Activated B cell treated with CpG ODN at 0.5 μM for 24 hours (primary cell): Measurements from ENCODE around the gene OXGR1. TPM values are rescaled to one million over a fixed set of nuclear protein-coding genes. Genes with fewer than 3 reads are reported as not detected.

Experiments used
- ATAC-seq: fragments of 200-7000 bp; cut with Tn5 transposase; one replicate; pipeline ENCODE4 v1.10.0; 2021; ENCODE audit warnings: low read depth, mild to moderate bottlenecking, moderate library complexity
- CTCF ChIA-PET: fragments of 350-600 bp; sonication (Branson Sonifier 250); formaldehyde crosslinking; loops from one replicate; lab custom pipeline; 2021; ENCODE audit warnings: antibody characterized with exemption; lab: Charles Lee
- POLR2A ChIA-PET: fragments of 350-600 bp; sonication (Branson Sonifier 250); formaldehyde crosslinking; loops from one replicate; lab custom pipeline; 2021; ENCODE audit warnings: antibody characterized with exemption; lab: Charles Lee
- DNase-seq: peaks from one replicate; pipeline ENCODE4 v3.0.0; 2022
- H3K27ac Mint-ChIP-seq: one replicate; pipeline ENCODE4 v1.8.0; 2020; ENCODE audit warnings: mixed read lengths
- H3K27me3 Mint-ChIP-seq: one replicate; pipeline ENCODE4 v1.8.0; 2021; ENCODE audit warnings: mixed read lengths
- H3K36me3 Mint-ChIP-seq: one replicate; pipeline ENCODE4 v1.8.0; 2021; ENCODE audit warnings: low read depth, mixed read lengths
- H3K4me1 Mint-ChIP-seq: one replicate; pipeline ENCODE4 v1.8.0; 2021; ENCODE audit warnings: mixed read lengths
- H3K4me3 Mint-ChIP-seq: one replicate; pipeline ENCODE4 v1.8.0; 2020; ENCODE audit warnings: mild to moderate bottlenecking, mixed read lengths
- H3K9me3 Mint-ChIP-seq: one replicate; pipeline ENCODE4 v1.8.0; 2020; ENCODE audit warnings: mixed read lengths
- intact Hi-C: fragments of 100-400 bp; cut with micrococcal nuclease; formaldehyde crosslinking; loops from one replicate; pipeline ENCODE4 v1.15.1; 2024
- total RNA-seq: library from RNA; stranded (reverse); gene quantifications from 2 replicates; pipeline ENCODE4 v1.2.3, GENCODE V29; 2022
- TF ChIP-seq, protein P1 (sequence below): fragments of 200-600 bp; IDR thresholded peaks from one replicate; pipeline ENCODE4 v1.8.0; 2022; ENCODE audit warnings: antibody characterized with exemption, mild to moderate bottlenecking

The OXGR1 gene
- total RNA-seq, 1 donor from 2014 or later: not detected

DNA sequence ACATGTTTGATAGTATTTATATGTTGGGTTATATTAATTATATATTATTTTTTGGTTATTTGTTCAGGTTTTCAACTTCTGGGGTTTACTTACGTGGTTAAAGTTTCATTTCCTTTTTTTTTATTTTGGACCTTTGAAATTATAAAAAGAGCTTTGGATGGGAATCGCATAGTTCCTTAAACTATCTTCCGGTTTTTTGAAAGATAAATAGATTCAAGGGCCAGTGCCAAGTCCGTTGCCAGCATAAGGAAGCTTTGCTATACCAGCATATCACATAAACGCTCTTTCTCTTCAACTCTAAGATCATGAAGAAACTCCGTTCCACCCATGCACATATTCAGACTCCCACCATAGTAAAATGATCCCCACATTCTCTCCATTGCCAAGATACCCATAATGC, 7.4 kb upstream of the OXGR1 start:
- DNase-seq (no peak), ATAC-seq (no peak)
- intact Hi-C loops: no loop called here
- POLR2A ChIA-PET: interaction anchor here (0.6 kb wide), 1 partner anchor 275 kb away, joined by 3 read pairs; no protein-coding TSS in a partner anchor
- Mint-ChIP-seq H3K27ac (no peak overlapping the region), H3K4me3 (no peak overlapping the region), H3K9me3 (no peaks in the 10 kb centered on the region), H3K27me3 (peaks cover 6% of the 10 kb centered on the region), H3K4me1 (peaks cover 4% of the 10 kb centered on the region), H3K36me3 (no peaks in the 10 kb centered on the region)
- TF ChIP-seq, protein P1, sequence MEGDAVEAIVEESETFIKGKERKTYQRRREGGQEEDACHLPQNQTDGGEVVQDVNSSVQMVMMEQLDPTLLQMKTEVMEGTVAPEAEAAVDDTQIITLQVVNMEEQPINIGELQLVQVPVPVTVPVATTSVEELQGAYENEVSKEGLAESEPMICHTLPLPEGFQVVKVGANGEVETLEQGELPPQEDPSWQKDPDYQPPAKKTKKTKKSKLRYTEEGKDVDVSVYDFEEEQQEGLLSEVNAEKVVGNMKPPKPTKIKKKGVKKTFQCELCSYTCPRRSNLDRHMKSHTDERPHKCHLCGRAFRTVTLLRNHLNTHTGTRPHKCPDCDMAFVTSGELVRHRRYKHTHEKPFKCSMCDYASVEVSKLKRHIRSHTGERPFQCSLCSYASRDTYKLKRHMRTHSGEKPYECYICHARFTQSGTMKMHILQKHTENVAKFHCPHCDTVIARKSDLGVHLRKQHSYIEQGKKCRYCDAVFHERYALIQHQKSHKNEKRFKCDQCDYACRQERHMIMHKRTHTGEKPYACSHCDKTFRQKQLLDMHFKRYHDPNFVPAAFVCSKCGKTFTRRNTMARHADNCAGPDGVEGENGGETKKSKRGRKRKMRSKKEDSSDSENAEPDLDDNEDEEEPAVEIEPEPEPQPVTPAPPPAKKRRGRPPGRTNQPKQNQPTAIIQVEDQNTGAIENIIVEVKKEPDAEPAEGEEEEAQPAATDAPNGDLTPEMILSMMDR: no peak
- CTCF ChIA-PET: interaction anchor here (1.5 kb wide), 1 partner anchor 17 kb away, joined by 4 read pairs; no protein-coding TSS in a partner anchor

- no peak for ATAC-seq
- H3K4me3 Mint-ChIP-seq: no peak overlapping the region
- DNase-seq: no peak
- TF ChIP-seq, protein P1: no peak
- intact Hi-C loops: no loop called here
- H3K36me3 Mint-ChIP-seq: no peaks in the 10 kb centered on the region
- H3K9me3 Mint-ChIP-seq: no peaks in the 10 kb centered on the region
- ChIA-PET CTCF (no interaction called here), POLR2A (no interaction called here)
- peaks cover 5% of the 10 kb centered on the region for H3K27me3 Mint-ChIP-seq
- H3K27ac Mint-ChIP-seq: no peak overlapping the region
- peaks cover 4% of the 10 kb centered on the region for H3K4me1 Mint-ChIP-seq
Measured at GRCh38 chr13:97000295-97000925, 6.1 kb upstream of the OXGR1 start.

DNA sequence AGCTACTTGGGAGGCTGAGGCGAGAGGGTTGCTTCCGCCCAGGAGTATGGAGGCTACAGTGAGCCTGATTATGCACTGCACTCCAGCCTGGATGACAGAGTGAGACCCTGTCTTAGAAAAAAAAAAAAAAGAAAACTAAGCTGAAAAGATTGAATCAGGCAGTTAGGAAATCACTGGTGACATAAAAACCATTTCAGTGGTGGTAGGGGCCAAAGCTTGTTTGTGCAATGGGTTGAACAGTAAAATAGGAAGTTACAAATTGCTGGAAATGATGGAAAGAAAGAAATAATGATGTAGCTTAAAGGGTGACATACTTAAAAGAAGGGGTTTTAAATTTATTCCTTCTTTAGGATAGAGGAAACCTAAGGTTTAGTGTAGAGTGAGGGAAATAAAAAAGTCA, 4.8 kb upstream of the OXGR1 start:
- ATAC-seq (no peak), DNase-seq (no peak)
- no peaks in the 10 kb centered on the region for H3K9me3 Mint-ChIP-seq
- TF ChIP-seq, protein P1: no peak
- intact Hi-C loops: no loop called here
- peaks cover 10% of the 10 kb centered on the region for H3K27me3 Mint-ChIP-seq
- H3K4me1 Mint-ChIP-seq: peaks cover 7% of the 10 kb centered on the region
- ChIA-PET CTCF (no interaction called here), POLR2A (no interaction called here)
- H3K4me3 Mint-ChIP-seq: no peak overlapping the region
- no peak overlapping the region for H3K27ac Mint-ChIP-seq
- no peaks in the 10 kb centered on the region for H3K36me3 Mint-ChIP-seq

- no peaks in the 10 kb centered on the region for H3K36me3 Mint-ChIP-seq
- no peak overlapping the region for H3K27ac Mint-ChIP-seq
- H3K27me3 Mint-ChIP-seq: peaks cover 18% of the 10 kb centered on the region
- TF ChIP-seq, protein P1: no peak
- ATAC-seq: no peak
- intact Hi-C loops: no loop called here
- ChIA-PET CTCF (no interaction called here), POLR2A (no interaction called here)
- no peaks in the 10 kb centered on the region for H3K9me3 Mint-ChIP-seq
- no peak for DNase-seq
- peaks cover 11% of the 10 kb centered on the region for H3K4me1 Mint-ChIP-seq
- H3K4me3 Mint-ChIP-seq: no peak overlapping the region
Measured at GRCh38 chr13:96998051-96998450, 3.8 kb upstream of the OXGR1 start.

- Mint-ChIP-seq H3K27me3 (peaks cover 25% of the 10 kb centered on the region), H3K4me3 (no peak overlapping the region), H3K9me3 (no peaks in the 10 kb centered on the region), H3K4me1 (peaks cover 11% of the 10 kb centered on the region), H3K27ac (no peak overlapping the region), H3K36me3 (no peaks in the 10 kb centered on the region)
- intact Hi-C loops: no loop called here
- TF ChIP-seq, protein P1: no peak
- ATAC-seq (no peak), DNase-seq (no peak)
- CTCF ChIA-PET: no interaction called here
- POLR2A ChIA-PET: no interaction called here
Measured at GRCh38 chr13:96996886-96997285, 2.6 kb upstream of the OXGR1 start.
